Measurements from ENCODE around the gene KCNB1. TPM values are rescaled to one million over a fixed set of nuclear protein-coding genes. Genes with fewer than 3 reads are reported as not detected.
"Not testable (repeated sequence)": the region's sequence is repeated elsewhere in the genome, so short reads cannot be mapped to it uniquely, and the experiment has no call there.

The KCNB1 gene
- total and polyA plus RNA-seq, 2 experiments from 2014 or later, result 0.06 to 0.10 TPM

- H3K36me3 ChIP-seq, result no peaks in the 10 kb centered on the region
- H3K9me3 ChIP-seq (ENCODE audit: low read depth), result no peaks in the 10 kb centered on the region
- no peak overlapping the region for H3K27ac ChIP-seq
- DNase-seq (ENCODE audit: low read depth in 1 of 2, low spot score in 1 of 2), result no peak
- no peaks in the 10 kb centered on the region for H3K4me1 ChIP-seq (ENCODE audit: low read depth)
- no peaks in the 10 kb centered on the region for H3K27me3 ChIP-seq
- H3K4me3 ChIP-seq, result no peak overlapping the region
- no peak for TF ChIP-seq CTCF (IDR thresholded peaks at IDR 0.05; ENCODE audit: low read depth, low read length)
Observed at GRCh38 chr20:49412953-49413352, 69.5 kb downstream of the KCNB1 start.

- no peaks in the 10 kb centered on the region for H3K27me3 ChIP-seq
- H3K4me1 ChIP-seq (ENCODE audit: low read depth), result no peaks in the 10 kb centered on the region
- no peaks in the 10 kb centered on the region for H3K9me3 ChIP-seq (ENCODE audit: low read depth)
- no peak overlapping the region for H3K27ac ChIP-seq
- no peak overlapping the region for H3K4me3 ChIP-seq
- no peaks in the 10 kb centered on the region for H3K36me3 ChIP-seq
- DNase-seq (ENCODE audit: low read depth in 1 of 2, low spot score in 1 of 2), result no peak
- TF ChIP-seq CTCF (IDR thresholded peaks at IDR 0.05; ENCODE audit: low read depth, low read length), result no peak
Observed at GRCh38 chr20:49412254-49412653, 70.2 kb downstream of the KCNB1 start.

DNA sequence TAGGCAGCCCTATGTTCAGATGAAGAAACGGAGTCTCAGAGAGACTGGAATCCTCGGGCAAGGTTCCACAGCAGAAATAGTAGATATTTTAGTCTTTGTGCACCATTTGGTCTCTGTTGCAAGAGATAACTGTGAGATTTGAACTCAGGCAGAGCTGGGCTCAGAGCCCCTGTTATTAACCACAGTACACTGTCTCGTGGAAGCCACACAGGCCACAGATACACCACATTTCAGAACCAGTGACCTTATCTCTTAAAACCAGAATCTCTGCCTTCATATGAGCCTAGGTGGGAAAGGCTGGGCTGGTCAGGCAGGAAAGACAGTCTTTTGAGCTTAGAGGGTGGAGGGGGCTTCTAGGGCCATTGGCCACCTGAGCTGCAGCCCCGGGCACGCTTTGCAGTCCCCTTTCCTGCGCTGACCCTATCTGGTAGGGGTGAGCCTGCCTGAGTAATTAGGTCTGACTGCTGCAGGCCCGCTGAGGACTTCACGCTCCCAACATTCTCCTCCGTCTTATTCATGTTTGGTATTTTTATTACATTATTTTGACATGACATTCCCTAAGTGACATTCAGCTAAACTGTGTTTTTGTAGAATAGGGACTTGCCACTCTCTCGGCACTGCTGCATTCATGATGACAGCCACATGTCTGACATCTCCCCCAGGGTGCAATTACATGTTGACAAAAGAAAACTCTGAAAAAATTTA lies 71.1 kb downstream of the KCNB1 start:
- DNase-seq (ENCODE audit: low read depth in 1 of 2, low spot score in 1 of 2), result no peak
- no peak overlapping the region for H3K4me3 ChIP-seq
- no peak overlapping the region for H3K27ac ChIP-seq
- no peaks in the 10 kb centered on the region for H3K9me3 ChIP-seq (ENCODE audit: low read depth)
- H3K36me3 ChIP-seq, result no peaks in the 10 kb centered on the region
- H3K4me1 ChIP-seq (ENCODE audit: low read depth), result no peaks in the 10 kb centered on the region
- TF ChIP-seq CTCF (IDR thresholded peaks at IDR 0.05; ENCODE audit: low read depth, low read length), result no peak
- no peaks in the 10 kb centered on the region for H3K27me3 ChIP-seq

DNA sequence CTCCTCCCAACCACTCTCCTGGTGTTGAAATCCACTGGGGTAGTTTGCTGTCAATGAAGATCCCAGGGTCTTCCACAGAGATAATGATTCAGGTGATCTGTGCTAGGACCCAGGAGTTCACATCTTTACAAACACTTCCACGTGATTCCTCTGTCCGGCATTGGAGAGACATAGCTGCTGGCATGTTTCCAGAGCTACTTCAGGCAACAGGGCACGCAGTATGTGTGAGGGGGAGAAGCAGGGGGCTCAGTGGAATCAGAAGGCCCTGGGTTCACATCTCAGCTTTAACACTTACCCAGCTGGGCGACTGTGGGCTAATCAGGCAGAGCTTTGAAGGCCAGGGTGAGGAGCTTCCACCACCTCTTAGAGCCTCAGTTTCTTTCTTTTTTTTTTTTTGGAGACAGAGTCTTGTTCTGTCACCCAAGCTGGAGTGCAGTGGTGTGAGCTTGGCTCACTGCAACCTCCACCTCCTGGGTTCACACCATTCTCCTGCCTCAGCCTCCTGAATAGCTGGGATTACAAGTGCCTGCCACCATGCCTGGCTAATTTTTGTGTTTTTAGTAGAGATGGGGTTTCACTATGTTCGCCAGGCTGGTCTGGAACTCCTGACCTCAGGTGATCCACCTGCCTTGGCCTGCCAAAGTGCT lies 72.4 kb downstream of the KCNB1 start:
- H3K36me3 ChIP-seq; H3K4me1 ChIP-seq (ENCODE audit: low read depth): not testable (repeated sequence)
- DNase-seq (ENCODE audit: low read depth in 1 of 2, low spot score in 1 of 2), result peak in 1 of 2 donors; percentile 56

GRCh38 chr20:49409302-49409974 lies 73.0 kb downstream of the KCNB1 start:
- Histone ChIP-seq H3K36me3 (no peaks in the 10 kb centered on the region), H3K27me3 (no peaks in the 10 kb centered on the region), H3K27ac (no peak overlapping the region), H3K9me3 (ENCODE audit: low read depth) (no peaks in the 10 kb centered on the region), H3K4me3 (no peak overlapping the region), H3K4me1 (ENCODE audit: low read depth) (no peaks in the 10 kb centered on the region)
- no peak for TF ChIP-seq CTCF (IDR thresholded peaks at IDR 0.05; ENCODE audit: low read depth, low read length)
- no peak for DNase-seq (ENCODE audit: low read depth in 1 of 2, low spot score in 1 of 2)

More for the DNA sequence above, 72.4 kb downstream of the KCNB1 start:
- not testable (repeated sequence) for H3K27ac ChIP-seq; H3K27me3 ChIP-seq; H3K9me3 ChIP-seq (ENCODE audit: low read depth); H3K4me3 ChIP-seq

Measured in cardiac muscle cell (in vitro differentiated cells and primary cell).